Ishikawa (cell line): Measurements from ENCODE around the gene RNLS.

ENCODE experiments used
- CEBPB ChIP-seq: IDR thresholded peaks from 2 replicates; pipeline ENCODE4 v1.6.1; 2012
- CREB1 ChIP-seq: IDR thresholded peaks from 2 replicates; pipeline ENCODE4 v1.6.1; 2012; ENCODE audit warnings: low read depth
- EP300 ChIP-seq: IDR thresholded peaks from 2 replicates; pipeline ENCODE4 v1.6.1; 2012; ENCODE audit warnings: borderline replicate concordance
- MAX ChIP-seq: IDR thresholded peaks from 2 replicates; pipeline ENCODE4 v1.6.1; 2012
- RAD21 ChIP-seq: IDR thresholded peaks from 2 replicates; pipeline ENCODE4 v1.6.1; 2012; ENCODE audit warnings: low read depth
- TAF1 ChIP-seq: IDR thresholded peaks from 2 replicates; pipeline ENCODE4 v1.6.1; 2012; ENCODE audit warnings: low read depth, mild to moderate bottlenecking
- TCF12 ChIP-seq: IDR thresholded peaks from 2 replicates; pipeline ENCODE4 v1.6.1; 2012; ENCODE audit warnings: low read depth
- YY1 ChIP-seq: IDR thresholded peaks from 2 replicates; pipeline ENCODE4 v1.6.1; 2012; ENCODE audit warnings: low read depth

- TF ChIP-seq MAX (no peak), RAD21 (no peak), CEBPB (no peak), TCF12 (no peak), EP300 (no peak), CREB1 (no peak), TAF1 (no peak), YY1 (no peak)
These were observed 260.6 kb downstream of the RNLS start for GRCh38 chr10:88322324-88323063.
